Measurements from ENCODE around the gene KIF15. TPM values are rescaled to one million over a fixed set of nuclear protein-coding genes. Genes with fewer than 3 reads are reported as not detected.
"Not testable (repeated sequence)": the region's sequence is repeated elsewhere in the genome, so short reads cannot be mapped to it uniquely, and the experiment has no call there.

KIF15 gene
- polyA plus RNA-seq, 4 donors, result 0.54 to 11.1 (median 5.5) TPM

DNA sequence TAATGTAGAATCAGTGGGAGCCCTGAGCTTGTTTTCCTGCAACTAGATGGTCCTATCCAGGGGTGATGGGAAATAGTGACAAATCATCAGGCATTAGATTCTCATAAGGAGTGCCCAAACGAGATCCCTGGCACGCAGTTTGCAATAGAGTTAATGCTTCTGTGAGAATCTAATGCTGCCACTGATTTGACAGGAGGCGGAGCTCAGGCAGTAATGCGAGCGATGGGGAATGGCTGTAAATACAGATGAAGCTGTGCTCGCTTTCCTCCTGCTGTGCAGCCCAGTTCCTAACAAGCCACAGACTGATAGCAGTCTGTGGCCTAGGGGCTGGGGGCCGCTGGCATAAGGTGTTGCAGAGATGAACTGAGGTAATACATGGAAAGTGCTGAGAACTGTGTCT, 71.8 kb downstream of the KIF15 start:
- Histone ChIP-seq H3K27me3 (ENCODE audit: control insufficient read depth in 3 of 3, insufficient read depth in 3 of 3, low read length in 3 of 3) (no peaks in the 10 kb centered on the region), H3K9me3 (ENCODE audit: control insufficient read depth in 2 of 2, insufficient read depth in 1 of 2, low read depth in 1 of 2, low read length in 1 of 2) (peaks cover 0 to 10% of the 10 kb centered on the region in 2 donors), H3K27ac (ENCODE audit: low read depth in 1 of 3, low read length in 2 of 3) (no peak overlapping the region), H3K4me1 (ENCODE audit: control insufficient read depth in 3 of 3, insufficient read depth in 2 of 3, low read depth in 1 of 3, low read length in 2 of 3) (no peaks in the 10 kb centered on the region), H3K4me3 (ENCODE audit: low read depth in 1 of 3, low read length in 3 of 3) (no peak overlapping the region), H3K36me3 (ENCODE audit: control insufficient read depth in 3 of 3, insufficient read depth in 2 of 3, low read depth in 1 of 3, low read length in 3 of 3) (peaks cover 2 to 7% (median 2%) of the 10 kb centered on the region in 3 donors)
- DNase-seq (no peak), FAIRE-seq (no peak)
- WGBS, 3 donors, result 90 to 93% (median 92%) methylated on average over 7 of the region's 7 CpGs

DNA sequence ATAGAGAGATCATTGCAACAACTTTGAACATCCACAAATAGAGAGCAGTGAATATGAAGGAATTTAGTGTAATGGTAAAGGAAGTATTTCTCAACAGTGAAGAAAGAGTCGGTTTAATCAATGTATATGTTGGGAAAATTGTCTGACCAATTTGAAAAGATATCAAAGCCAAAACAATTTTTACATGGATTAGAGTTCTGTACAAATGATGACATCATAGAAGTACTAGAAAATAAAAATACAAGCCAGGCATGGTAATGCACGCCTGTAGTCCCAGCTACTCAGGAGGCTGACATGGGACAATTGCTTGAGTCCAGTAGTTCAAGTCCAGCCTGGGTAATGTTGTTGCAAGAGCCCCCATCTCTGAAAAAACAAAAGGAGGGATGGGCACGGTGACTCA, 74.1 kb downstream of the KIF15 start:
- no peaks in the 10 kb centered on the region for H3K4me1 ChIP-seq (ENCODE audit: control insufficient read depth in 3 of 3, insufficient read depth in 2 of 3, low read depth in 1 of 3, low read length in 2 of 3)
- DNase-seq, result no peak
- WGBS, 3 donors, result 98 to 99% (median 98%) methylated on average over 3 of the region's 3 CpGs
- no peak overlapping the region for H3K27ac ChIP-seq (ENCODE audit: low read depth in 1 of 3, low read length in 2 of 3)
- FAIRE-seq, result no peak
- no peak overlapping the region for H3K4me3 ChIP-seq (ENCODE audit: low read depth in 1 of 3, low read length in 3 of 3)
- peaks cover 0 to 11% (median 2%) of the 10 kb centered on the region in 3 donors for H3K36me3 ChIP-seq (ENCODE audit: control insufficient read depth in 3 of 3, insufficient read depth in 2 of 3, low read depth in 1 of 3, low read length in 3 of 3)
- H3K27me3 ChIP-seq (ENCODE audit: control insufficient read depth in 3 of 3, insufficient read depth in 3 of 3, low read length in 3 of 3), result no peaks in the 10 kb centered on the region
- peaks cover 0 to 10% of the 10 kb centered on the region in 2 donors for H3K9me3 ChIP-seq (ENCODE audit: control insufficient read depth in 2 of 2, insufficient read depth in 1 of 2, low read depth in 1 of 2, low read length in 1 of 2)

DNA sequence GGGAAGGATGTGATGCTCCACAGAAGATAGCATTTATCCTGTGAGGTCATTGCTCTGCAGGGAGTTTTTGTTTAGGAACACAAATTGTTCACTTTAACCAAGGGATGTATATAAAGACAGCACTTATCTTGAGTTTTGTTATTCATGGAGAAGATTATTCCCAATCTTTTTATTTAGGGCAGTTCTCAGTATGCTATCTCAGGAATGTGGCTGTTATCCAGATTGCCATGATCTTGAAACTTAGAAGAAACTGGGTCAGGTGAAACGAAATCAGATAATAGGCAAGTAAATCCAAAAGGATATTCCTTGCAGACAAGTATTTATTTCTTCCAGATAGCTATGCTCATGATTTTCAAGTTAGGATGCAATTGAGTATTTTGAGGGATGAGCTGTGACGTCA, 80.8 kb downstream of the KIF15 start:
- Histone ChIP-seq H3K27me3 (ENCODE audit: control insufficient read depth in 3 of 3, insufficient read depth in 3 of 3, low read length in 3 of 3) (no peaks in the 10 kb centered on the region), H3K9me3 (ENCODE audit: control insufficient read depth in 2 of 2, insufficient read depth in 1 of 2, low read depth in 1 of 2, low read length in 1 of 2) (no peaks in the 10 kb centered on the region), H3K27ac (ENCODE audit: low read depth in 1 of 3, low read length in 2 of 3) (no peak overlapping the region), H3K36me3 (ENCODE audit: control insufficient read depth in 3 of 3, insufficient read depth in 2 of 3, low read depth in 1 of 3, low read length in 3 of 3) (peaks cover 0 to 7% (median 2%) of the 10 kb centered on the region in 3 donors), H3K4me1 (ENCODE audit: control insufficient read depth in 3 of 3, insufficient read depth in 2 of 3, low read depth in 1 of 3, low read length in 2 of 3) (no peaks in the 10 kb centered on the region), H3K4me3 (ENCODE audit: low read depth in 1 of 3, low read length in 3 of 3) (no peak overlapping the region)
- WGBS, 3 donors, result 83 to 94% (median 91%) methylated on average over 2 of the region's 2 CpGs
- DNase-seq (no peak), FAIRE-seq (no peak)

DNA sequence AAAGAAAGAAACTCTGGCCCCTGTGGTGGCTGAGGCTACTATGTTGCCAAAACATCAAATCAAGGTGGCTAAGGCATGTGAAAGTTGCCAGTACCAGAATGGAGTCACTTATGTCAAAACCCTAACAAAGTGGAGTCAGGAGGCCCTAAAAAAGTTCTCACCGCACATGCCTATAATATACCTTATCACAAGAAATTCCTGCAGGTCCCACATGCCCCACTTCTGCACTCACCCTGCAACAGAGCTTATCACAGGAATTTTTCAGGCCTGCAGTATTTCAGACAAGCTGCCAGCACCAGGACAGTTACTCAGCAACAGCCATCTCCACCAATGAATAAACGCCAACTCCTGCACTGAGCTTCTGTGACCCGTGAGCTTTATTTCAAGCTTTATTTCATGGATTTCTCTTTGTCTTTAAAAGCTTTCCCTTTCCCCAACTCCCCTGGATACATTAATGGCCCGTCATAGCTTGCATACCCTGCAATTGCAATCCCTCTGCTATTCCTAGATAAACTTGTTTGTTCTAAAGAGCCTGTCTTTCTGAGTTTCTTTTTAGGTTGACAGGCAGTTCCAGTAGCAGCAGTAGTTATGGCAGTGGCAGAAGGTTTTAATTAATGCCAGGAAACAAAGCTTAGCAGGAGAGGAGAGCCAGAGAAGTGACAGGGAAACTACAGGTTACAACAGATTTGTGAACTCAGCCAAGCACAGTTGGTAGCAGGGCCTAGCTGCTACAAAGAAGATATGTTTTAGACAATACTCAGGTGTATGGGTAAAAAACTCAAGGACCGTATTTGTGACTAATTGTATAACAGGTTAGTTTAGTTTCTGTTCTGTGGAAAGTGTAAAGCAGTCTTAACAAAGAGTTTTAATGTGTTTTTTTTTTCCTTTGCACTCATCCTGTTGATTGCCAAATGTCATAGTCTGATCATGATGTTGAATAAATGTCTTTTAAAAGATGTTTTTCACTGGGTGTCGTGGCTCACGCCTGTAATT, 84.2 kb downstream of the KIF15 start:
- H3K9me3 ChIP-seq (ENCODE audit: control insufficient read depth in 2 of 2, insufficient read depth in 1 of 2, low read depth in 1 of 2, low read length in 1 of 2), result no peaks in the 10 kb centered on the region
- no peak overlapping the region for H3K4me3 ChIP-seq (ENCODE audit: low read depth in 1 of 3, low read length in 3 of 3)
- H3K36me3 ChIP-seq (ENCODE audit: control insufficient read depth in 3 of 3, insufficient read depth in 2 of 3, low read depth in 1 of 3, low read length in 3 of 3), result peaks cover 0 to 3% (median 2%) of the 10 kb centered on the region in 3 donors
- no peaks in the 10 kb centered on the region for H3K27me3 ChIP-seq (ENCODE audit: control insufficient read depth in 3 of 3, insufficient read depth in 3 of 3, low read length in 3 of 3)
- H3K27ac ChIP-seq (ENCODE audit: low read depth in 1 of 3, low read length in 2 of 3), result no peak overlapping the region
- no peak for FAIRE-seq
- DNase-seq, result no peak
- no peaks in the 10 kb centered on the region for H3K4me1 ChIP-seq (ENCODE audit: control insufficient read depth in 3 of 3, insufficient read depth in 2 of 3, low read depth in 1 of 3, low read length in 2 of 3)
- WGBS, 3 donors, result 78 to 92% (median 91%) methylated on average over 7 of the region's 7 CpGs

DNA sequence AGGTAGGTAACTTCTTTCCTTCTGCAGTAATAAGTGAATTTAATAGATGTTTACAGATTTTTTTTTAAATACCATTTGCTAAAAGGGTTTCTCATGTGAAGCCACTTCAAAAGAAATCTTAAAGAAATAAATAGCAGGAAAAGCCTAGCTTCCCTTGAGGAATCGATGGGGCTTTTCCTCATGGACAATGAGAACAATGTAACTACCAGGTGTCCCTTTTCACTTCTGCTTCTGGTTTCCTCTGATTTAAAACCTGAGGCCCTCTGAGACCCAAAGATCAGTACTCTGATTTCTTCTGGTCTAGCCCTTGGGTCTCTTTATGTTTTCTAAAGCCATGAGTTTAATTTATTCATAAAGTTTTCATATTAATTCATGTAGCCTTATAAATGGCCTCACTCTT, 87.0 kb downstream of the KIF15 start:
- FAIRE-seq, result no peak
- no peaks in the 10 kb centered on the region for H3K9me3 ChIP-seq (ENCODE audit: control insufficient read depth in 2 of 2, insufficient read depth in 1 of 2, low read depth in 1 of 2, low read length in 1 of 2)
- no peak overlapping the region for H3K27ac ChIP-seq (ENCODE audit: low read depth in 1 of 3, low read length in 2 of 3)
- 42 to 97% (median 80%) methylated on average over 1 of the region's 1 CpG for WGBS, 3 donors
- no peaks in the 10 kb centered on the region for H3K27me3 ChIP-seq (ENCODE audit: control insufficient read depth in 3 of 3, insufficient read depth in 3 of 3, low read length in 3 of 3)
- peaks cover 0 to 2% (median 0%) of the 10 kb centered on the region in 3 donors for H3K36me3 ChIP-seq (ENCODE audit: control insufficient read depth in 3 of 3, insufficient read depth in 2 of 3, low read depth in 1 of 3, low read length in 3 of 3)
- no peak overlapping the region for H3K4me3 ChIP-seq (ENCODE audit: low read depth in 1 of 3, low read length in 3 of 3)
- no peaks in the 10 kb centered on the region for H3K4me1 ChIP-seq (ENCODE audit: control insufficient read depth in 3 of 3, insufficient read depth in 2 of 3, low read depth in 1 of 3, low read length in 2 of 3)
- DNase-seq, result no peak

DNA sequence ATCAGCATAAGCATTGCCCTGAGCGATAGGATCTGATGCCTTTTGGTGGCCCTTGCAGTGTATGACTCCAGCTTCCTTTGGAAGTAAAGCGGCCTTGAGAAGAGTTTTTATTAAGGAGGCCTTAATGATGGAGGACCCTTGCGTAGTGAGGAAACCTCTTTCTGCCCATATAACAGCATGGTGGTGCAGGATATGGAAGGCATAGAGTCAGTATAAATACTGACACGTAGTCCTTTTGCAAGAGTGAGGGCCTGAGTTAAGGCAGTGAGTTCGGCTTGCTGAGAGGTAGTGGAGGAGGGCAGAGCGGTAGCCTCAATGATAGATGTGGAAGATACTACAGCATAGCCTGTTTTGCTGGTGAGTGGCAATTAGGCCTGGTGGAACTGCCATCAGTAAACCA, 95.1 kb downstream of the KIF15 start:
- not testable (repeated sequence) for H3K36me3 ChIP-seq (ENCODE audit: control insufficient read depth in 3 of 3, insufficient read depth in 2 of 3, low read depth in 1 of 3, low read length in 3 of 3); DNase-seq; H3K4me3 ChIP-seq (ENCODE audit: low read depth in 1 of 3, low read length in 3 of 3); H3K27me3 ChIP-seq (ENCODE audit: control insufficient read depth in 3 of 3, insufficient read depth in 3 of 3, low read length in 3 of 3); H3K4me1 ChIP-seq (ENCODE audit: control insufficient read depth in 3 of 3, insufficient read depth in 2 of 3, low read depth in 1 of 3, low read length in 2 of 3); FAIRE-seq; H3K27ac ChIP-seq (ENCODE audit: low read depth in 1 of 3, low read length in 2 of 3); H3K9me3 ChIP-seq (ENCODE audit: control insufficient read depth in 2 of 2, insufficient read depth in 1 of 2, low read depth in 1 of 2, low read length in 1 of 2)
- WGBS, 3 donors, result 98 to 99% (median 98%) methylated on average over 6 of the region's 6 CpGs

DNA sequence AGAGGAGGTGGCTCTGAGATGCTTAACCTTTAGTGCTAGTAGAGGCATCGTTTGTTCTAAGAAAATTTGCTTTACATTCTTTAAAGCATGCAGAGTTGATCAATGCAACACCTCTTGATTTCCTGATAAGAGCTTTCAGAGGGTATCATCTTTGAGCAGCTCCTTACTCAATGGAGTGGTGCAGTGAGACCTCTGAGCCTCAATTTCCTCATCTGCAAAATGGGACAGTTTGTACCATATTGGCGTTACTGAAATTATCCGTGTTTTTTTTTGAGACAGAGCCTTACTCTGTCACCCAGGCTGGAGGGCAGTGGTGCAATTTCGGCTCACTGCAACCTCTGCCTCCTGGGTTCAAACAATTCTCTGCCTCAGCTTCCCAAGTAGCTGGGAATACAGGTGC, 98.5 kb downstream of the KIF15 start:
- Histone ChIP-seq H3K9me3 (ENCODE audit: control insufficient read depth in 2 of 2, insufficient read depth in 1 of 2, low read depth in 1 of 2, low read length in 1 of 2) (peaks cover 0 to 3% of the 10 kb centered on the region in 2 donors), H3K4me1 (ENCODE audit: control insufficient read depth in 3 of 3, insufficient read depth in 2 of 3, low read depth in 1 of 3, low read length in 2 of 3) (peaks cover 0 to 4% (median 0%) of the 10 kb centered on the region in 3 donors), H3K4me3 (ENCODE audit: low read depth in 1 of 3, low read length in 3 of 3) (no peak overlapping the region), H3K27me3 (ENCODE audit: control insufficient read depth in 3 of 3, insufficient read depth in 3 of 3, low read length in 3 of 3) (no peaks in the 10 kb centered on the region), H3K36me3 (ENCODE audit: control insufficient read depth in 3 of 3, insufficient read depth in 2 of 3, low read depth in 1 of 3, low read length in 3 of 3) (peaks cover 0 to 5% (median 0%) of the 10 kb centered on the region in 3 donors), H3K27ac (ENCODE audit: low read depth in 1 of 3, low read length in 2 of 3) (no peak overlapping the region)
- FAIRE-seq (no peak), DNase-seq (no peak)
- WGBS, 3 donors, result 93 to 96% (median 95%) methylated on average over 4 of the region's 4 CpGs

DNA sequence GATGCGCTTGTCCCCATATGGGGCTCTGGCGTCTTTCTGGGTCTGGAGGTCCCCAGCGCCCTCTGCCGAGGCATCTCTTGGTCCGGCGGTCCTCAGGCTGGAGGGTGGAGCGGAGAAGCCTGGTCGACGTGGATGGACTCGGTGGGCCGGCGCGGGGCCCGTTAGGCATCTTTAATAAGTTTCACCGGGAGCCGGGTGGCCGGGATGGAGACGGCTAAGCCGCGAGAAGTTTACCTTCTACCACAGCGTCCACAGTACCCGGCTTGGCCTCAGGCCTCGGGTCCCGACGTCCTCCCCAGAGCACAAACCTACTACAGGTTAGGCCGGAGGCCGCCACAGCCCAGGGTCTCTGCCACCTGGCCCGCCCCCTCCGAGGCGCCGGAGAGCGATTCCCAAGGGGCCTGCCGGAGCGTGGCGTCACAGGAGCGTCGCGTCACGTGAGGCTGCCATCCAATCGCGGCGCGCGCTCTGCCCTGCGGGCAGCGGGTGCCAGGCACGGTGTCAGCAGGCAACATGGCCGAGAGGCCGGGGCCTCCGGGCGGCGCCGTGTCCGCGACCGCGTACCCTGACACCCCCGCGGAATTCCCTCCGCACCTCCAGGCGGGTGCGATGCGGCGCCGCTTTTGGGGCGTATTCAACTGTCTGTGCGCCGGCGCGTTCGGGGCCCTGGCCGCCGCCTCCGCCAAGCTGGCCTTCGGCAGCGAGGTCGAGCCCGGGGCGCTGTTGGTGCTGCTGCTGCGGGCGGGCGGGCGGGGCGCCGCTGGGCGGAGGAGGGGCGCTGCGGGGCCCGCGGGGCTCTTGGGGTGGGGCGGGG, 100.0 kb downstream of the KIF15 start, which contains the start of gene TMEM42:
Gene TMEM42 (plus strand): TSS at position 501 of the 814 bp plus-strand sequence. CDS start 13 bp downstream, at position 514.
- Histone ChIP-seq H3K27ac (ENCODE audit: low read depth in 1 of 3, low read length in 2 of 3) (peak within 1 kb of the TSS; percentile 91 to 95 (median 91)), H3K36me3 (ENCODE audit: control insufficient read depth in 3 of 3, insufficient read depth in 2 of 3, low read depth in 1 of 3, low read length in 3 of 3) (peaks cover 0 to 11% (median 0%) of the 10 kb centered on the region in 3 donors), H3K4me1 (ENCODE audit: control insufficient read depth in 3 of 3, insufficient read depth in 2 of 3, low read depth in 1 of 3, low read length in 2 of 3) (peaks cover 0 to 4% (median 0%) of the 10 kb centered on the region in 3 donors), H3K4me3 (ENCODE audit: low read depth in 1 of 3, low read length in 3 of 3) (peak within 1 kb of the TSS; percentile 43 to 78 (median 64)), H3K9me3 (ENCODE audit: control insufficient read depth in 2 of 2, insufficient read depth in 1 of 2, low read depth in 1 of 2, low read length in 1 of 2) (no peaks in the 10 kb centered on the region), H3K27me3 (ENCODE audit: control insufficient read depth in 3 of 3, insufficient read depth in 3 of 3, low read length in 3 of 3) (no peaks in the 10 kb centered on the region)
- DNase-seq, result peak; percentile 89 to 96
- WGBS, 3 donors, result 1 to 2% (median 1%) methylated on average over 52 to 91 of the region's 91 CpGs
- FAIRE-seq, result no peak
